ENCODE measurements around the gene SPRR1A. TPM values are rescaled to one million over a fixed set of nuclear protein-coding genes. Genes with fewer than 3 reads are reported as not detected.

The SPRR1A gene
- total RNA-seq, 4 donors from 2014 or later: not detected

DNA sequence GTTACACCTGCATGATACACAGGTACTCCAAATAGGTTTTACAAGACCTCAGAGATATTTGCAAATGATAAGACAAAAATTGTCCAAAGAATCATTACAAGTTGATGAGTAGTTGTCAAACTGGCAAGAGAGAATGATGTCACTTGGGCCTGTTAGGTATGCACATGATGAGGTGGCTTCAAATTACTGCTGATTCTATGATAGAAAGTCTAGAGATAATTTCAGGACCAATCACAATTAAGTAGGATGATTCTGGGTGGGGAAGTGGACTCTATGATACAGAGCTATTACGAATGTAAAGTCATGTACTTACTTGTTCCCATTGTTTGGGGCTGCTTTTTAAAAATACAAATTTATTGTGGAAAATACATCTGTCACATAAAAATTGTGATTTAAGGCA, 41.9 kb downstream of the SPRR1A start:
- TF ChIP-seq, protein P1, sequence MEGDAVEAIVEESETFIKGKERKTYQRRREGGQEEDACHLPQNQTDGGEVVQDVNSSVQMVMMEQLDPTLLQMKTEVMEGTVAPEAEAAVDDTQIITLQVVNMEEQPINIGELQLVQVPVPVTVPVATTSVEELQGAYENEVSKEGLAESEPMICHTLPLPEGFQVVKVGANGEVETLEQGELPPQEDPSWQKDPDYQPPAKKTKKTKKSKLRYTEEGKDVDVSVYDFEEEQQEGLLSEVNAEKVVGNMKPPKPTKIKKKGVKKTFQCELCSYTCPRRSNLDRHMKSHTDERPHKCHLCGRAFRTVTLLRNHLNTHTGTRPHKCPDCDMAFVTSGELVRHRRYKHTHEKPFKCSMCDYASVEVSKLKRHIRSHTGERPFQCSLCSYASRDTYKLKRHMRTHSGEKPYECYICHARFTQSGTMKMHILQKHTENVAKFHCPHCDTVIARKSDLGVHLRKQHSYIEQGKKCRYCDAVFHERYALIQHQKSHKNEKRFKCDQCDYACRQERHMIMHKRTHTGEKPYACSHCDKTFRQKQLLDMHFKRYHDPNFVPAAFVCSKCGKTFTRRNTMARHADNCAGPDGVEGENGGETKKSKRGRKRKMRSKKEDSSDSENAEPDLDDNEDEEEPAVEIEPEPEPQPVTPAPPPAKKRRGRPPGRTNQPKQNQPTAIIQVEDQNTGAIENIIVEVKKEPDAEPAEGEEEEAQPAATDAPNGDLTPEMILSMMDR (IDR thresholded peaks at IDR 0.05): no peak
- ATAC-seq (ENCODE audit: low FRiP score): no peak
- no peak for DNase-seq (ENCODE audit: low spot score)

DNA sequence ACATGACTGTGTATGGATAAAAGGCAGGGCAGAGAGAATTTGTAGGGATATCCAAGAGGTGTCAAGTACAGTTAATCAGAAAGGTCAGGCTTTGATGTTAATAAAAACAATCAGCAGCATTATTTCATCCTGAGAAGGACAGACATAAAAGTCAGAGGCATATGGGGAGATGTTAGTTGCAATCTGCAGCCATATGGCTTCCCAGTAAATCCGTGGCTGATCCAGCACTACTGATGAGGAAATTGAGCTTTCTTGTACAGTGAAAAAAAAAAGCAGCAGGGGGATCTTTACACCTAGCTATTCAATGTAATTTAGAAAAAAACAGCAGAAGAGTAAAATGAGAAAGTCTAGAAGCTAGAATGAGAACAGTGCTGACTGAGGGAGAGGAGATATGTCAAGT, 44.9 kb downstream of the SPRR1A start:
- TF ChIP-seq, protein P1 (IDR thresholded peaks at IDR 0.05): no peak
- DNase-seq (ENCODE audit: low spot score) (no peak), ATAC-seq (ENCODE audit: low FRiP score) (no peak)

DNA sequence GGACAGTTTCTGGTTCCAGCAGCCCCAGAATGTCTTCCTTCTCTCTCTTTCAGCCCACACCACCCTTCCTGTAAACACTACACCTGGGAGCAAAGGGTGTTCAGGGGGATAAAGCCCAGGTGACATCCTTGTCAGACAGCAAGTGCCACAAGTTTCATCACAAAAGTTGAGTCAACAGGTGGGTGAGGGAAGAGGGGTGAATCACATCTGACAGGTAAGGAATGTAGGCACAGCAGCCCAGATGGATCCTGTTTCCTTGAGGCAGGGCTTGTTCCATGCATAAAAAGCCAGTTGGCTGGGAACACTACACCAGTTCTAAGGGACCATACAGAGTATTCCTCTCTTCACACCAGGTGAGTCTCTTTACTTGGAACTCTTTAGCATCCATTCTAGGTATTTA, 47.0 kb downstream of the SPRR1A start, which contains the start of gene SPRR1B:
Gene SPRR1B, plus strand, starts transcription at position 309 of the 400 bp plus-strand sequence. CDS start 1,143 bp downstream, outside the sequence.
- ATAC-seq (ENCODE audit: low FRiP score) (no peak), DNase-seq (ENCODE audit: low spot score) (no peak)
- TF ChIP-seq, protein P1 (IDR thresholded peaks at IDR 0.05): no peak

DNA sequence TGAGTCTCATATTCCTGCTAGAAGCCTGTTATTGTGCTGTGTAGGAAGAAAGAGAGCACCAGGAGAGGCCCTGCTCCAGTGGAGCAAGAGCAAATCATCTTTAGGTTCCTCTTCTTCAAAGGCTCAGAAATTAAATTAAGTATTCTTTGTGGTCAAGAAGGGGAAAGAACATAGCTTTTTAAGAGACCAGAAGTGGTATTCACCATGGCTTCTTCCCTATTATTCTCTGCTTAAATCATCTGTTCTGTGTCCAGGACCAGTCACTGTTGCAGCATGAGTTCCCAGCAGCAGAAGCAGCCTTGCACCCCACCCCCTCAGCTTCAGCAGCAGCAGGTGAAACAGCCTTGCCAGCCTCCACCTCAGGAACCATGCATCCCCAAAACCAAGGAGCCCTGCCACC, 48.2 kb downstream of the SPRR1A start:
- DNase-seq (ENCODE audit: low spot score) (no peak), ATAC-seq (ENCODE audit: low FRiP score) (no peak)
- TF ChIP-seq, protein P1 (IDR thresholded peaks at IDR 0.05): no peak

DNA sequence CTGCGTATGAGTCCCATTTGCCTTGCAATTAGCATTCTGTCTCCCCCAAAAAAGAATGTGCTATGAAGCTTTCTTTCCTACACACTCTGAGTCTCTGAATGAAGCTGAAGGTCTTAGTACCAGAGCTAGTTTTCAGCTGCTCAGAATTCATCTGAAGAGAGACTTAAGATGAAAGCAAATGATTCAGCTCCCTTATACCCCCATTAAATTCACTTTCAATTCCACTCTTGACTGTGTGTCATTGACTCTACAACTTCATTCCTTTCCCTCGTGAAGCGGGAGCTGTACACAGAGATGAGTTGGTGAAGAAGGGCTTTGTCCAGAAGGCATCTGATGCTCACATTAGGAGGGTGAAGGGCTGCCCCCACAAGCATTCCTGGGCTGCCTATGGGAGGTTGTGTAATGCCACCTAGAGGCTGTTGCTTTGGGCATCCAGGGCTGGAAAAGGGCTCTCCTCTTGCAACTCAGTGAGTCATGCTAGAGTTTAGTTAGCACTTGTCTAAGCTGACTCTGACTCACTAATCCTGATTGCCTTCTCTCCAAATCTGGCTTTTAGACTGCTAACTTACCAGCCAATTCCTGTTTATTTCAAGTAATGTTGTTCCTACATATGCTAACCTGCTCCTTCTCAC, 48.9 kb downstream of the SPRR1A start:
- TF ChIP-seq, protein P1 (IDR thresholded peaks at IDR 0.05): no peak
- peak; percentile 95 for ATAC-seq (ENCODE audit: low FRiP score)
- no peak for DNase-seq (ENCODE audit: low spot score)

DNA sequence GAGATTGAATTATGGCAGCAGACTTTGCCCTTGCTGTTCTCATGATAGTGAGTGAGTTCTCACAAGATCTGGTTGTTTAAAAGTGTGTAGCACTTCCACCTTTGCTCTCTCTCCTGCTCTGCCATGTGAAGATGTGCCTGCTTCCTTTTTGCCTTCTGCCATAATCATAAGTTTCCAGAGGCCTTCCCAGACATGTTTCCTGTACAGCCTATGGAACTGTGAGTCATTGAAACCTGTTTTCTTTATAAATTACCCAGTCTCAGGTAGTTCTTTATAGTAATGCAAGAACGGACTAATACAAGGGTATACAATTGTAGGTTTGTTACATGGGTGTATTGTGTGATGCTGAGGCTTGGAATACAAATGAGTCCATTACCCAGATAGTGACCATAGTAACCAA, 51.3 kb downstream of the SPRR1A start:
- TF ChIP-seq, protein P1 (IDR thresholded peaks at IDR 0.05): no peak
- ATAC-seq (ENCODE audit: low FRiP score) (no peak), DNase-seq (ENCODE audit: low spot score) (no peak)

Small RNAs within 50 kb of the gene (small RNA-seq; reads per million reads assigned to genes)
- gene AL356867.1 (not detected), gene RF00322 (not detected), gene SPRR1A (not detected)

Other genes starting within 250 kb of the SPRR1A start
- gene KPRP, start 226.1 kb upstream of the SPRR1A start, total RNA-seq: not detected
- not detected for gene LCE1F, start 208.9 kb upstream of the SPRR1A start, total RNA-seq
- gene LCE1E, start 197.8 kb upstream of the SPRR1A start, total RNA-seq: not detected
- not detected for gene LCE1D, start 187.4 kb upstream of the SPRR1A start, total RNA-seq
- not detected for gene LCE1C, start 177.4 kb upstream of the SPRR1A start, total RNA-seq
- gene LCE1B, start 172.1 kb upstream of the SPRR1A start, total RNA-seq: not detected
- not detected for gene LCE1A, start 156.6 kb upstream of the SPRR1A start, total RNA-seq
- not detected for gene LCE6A, start 141.2 kb upstream of the SPRR1A start, total RNA-seq
- gene LCE7A, start 124.1 kb upstream of the SPRR1A start, total RNA-seq: not detected
- gene SMCP, start 105.8 kb upstream of the SPRR1A start, total RNA-seq: not detected
- not detected for gene IVL, start 75.5 kb upstream of the SPRR1A start, total RNA-seq
- not detected for gene SPRR5, start 36.9 kb upstream of the SPRR1A start, total RNA-seq
- not detected for gene SPRR4, start 13.4 kb upstream of the SPRR1A start, total RNA-seq
- not detected for gene SPRR3, start 17.7 kb downstream of the SPRR1A start, total RNA-seq
- gene SPRR1B, start 47.1 kb downstream of the SPRR1A start, total RNA-seq: not detected
- not detected for gene SPRR2D, start 57.0 kb downstream of the SPRR1A start, total RNA-seq
- gene SPRR2A, start 73.4 kb downstream of the SPRR1A start, total RNA-seq: not detected
- gene SPRR2B, start 87.5 kb downstream of the SPRR1A start, total RNA-seq: not detected
- not detected for gene SPRR2E, start 110.4 kb downstream of the SPRR1A start, total RNA-seq
- gene SPRR2F, start 129.4 kb downstream of the SPRR1A start, total RNA-seq: not detected
- not detected for gene SPRR2G, start 166.8 kb downstream of the SPRR1A start, total RNA-seq
- gene LELP1, start 219.3 kb downstream of the SPRR1A start, total RNA-seq: not detected
- gene PRR9, start 233.5 kb downstream of the SPRR1A start, total RNA-seq: 1 to 10 TPM in 2 of 4 donors, not detected in 2; 2.0 to 5.4 TPM

All from omental fat pad (tissue), 4 donors.